GM12873 (cell line): ENCODE measurements around the gene BRCA2.

Experiments
- CTCF ChIP-seq: IDR thresholded peaks from 2 replicates; pipeline ENCODE4 v1.5.1; 2012; ENCODE audit warnings: low read depth, mild to moderate bottlenecking, moderate library complexity, low read length, control low read depth; ENCODE audit not compliant: insufficient read depth; ENCODE audit errors: missing control alignments

Gene BRCA2

GRCh38 chr13:32447894-32448623 lies 132.8 kb downstream of the BRCA2 start:
- no peak for TF ChIP-seq CTCF

- TF ChIP-seq CTCF: no peak
These were observed 133.7 kb downstream of the BRCA2 start for GRCh38 chr13:32448972-32449371.
